SK-N-SH (cell line): ENCODE data around the gene MYBPC3.

Source experiments
- CTCF ChIP-seq: fragments of 200-600 bp; sonication (generic); IDR thresholded peaks from 2 replicates; pipeline ENCODE4 v1.6.1; 2017; ENCODE audit warnings: antibody characterized with exemption, mild to moderate bottlenecking, moderate library complexity
- EZH2phosphoT487 ChIP-seq: fragments of 200-600 bp; sonication (generic); IDR thresholded peaks from 2 replicates; pipeline ENCODE4 v1.6.1; 2017; ENCODE audit warnings: low read depth, mixed run types, mild to moderate bottlenecking, antibody characterized with exemption, moderate library complexity, borderline replicate concordance
- MXI1 ChIP-seq: IDR thresholded peaks from 2 replicates; pipeline ENCODE4 v1.6.1; 2012; ENCODE audit warnings: mild to moderate bottlenecking, low read depth, low read length, improper control_type of control experiment
- TAF1 ChIP-seq: IDR thresholded peaks from 2 replicates; pipeline ENCODE4 v1.6.1; 2012; ENCODE audit warnings: low read depth, mild to moderate bottlenecking, low read length, moderate library complexity, borderline replicate concordance
- TEAD4 ChIP-seq: IDR thresholded peaks from 2 replicates; pipeline ENCODE4 v1.4.0; 2012; ENCODE audit warnings: mild to moderate bottlenecking, borderline replicate concordance; ENCODE audit not compliant: insufficient read depth
- YY1 ChIP-seq: IDR thresholded peaks from 2 replicates; pipeline ENCODE4 v1.4.0; 2012; ENCODE audit warnings: low read depth, mild to moderate bottlenecking

GRCh38 chr11:47326198-47326597 is 26.3 kb downstream of the MYBPC3 start:
- TF ChIP-seq YY1, result no peak
- no peak for TF ChIP-seq TAF1
- TF ChIP-seq EZH2phosphoT487, result no peak
- no peak for TF ChIP-seq TEAD4
- TF ChIP-seq MXI1, result no peak
- TF ChIP-seq CTCF, result no peak
